Testis (tissue), 2 donors: Measurements from ENCODE around the gene HEATR5B.
"Not testable (repeated sequence)": the region's sequence is repeated elsewhere in the genome, so short reads cannot be mapped to it uniquely, and the experiment has no call there.

Experiments used
- POLR2A ChIP-seq: fragments of 450-650 bp; IDR thresholded peaks from one replicate; pipeline ENCODE4 v1.6.1; 2017; ENCODE audit warnings: antibody characterized with exemption, mild to moderate bottlenecking, moderate library complexity
- TF ChIP-seq, protein P1 (sequence below), 3 experiments: fragments of 450-650 bp in 2 of 3; fragments of 200-600 bp in 1 of 3; sonication (generic) in 1 of 3; IDR thresholded peaks; one replicate each; pipeline ENCODE4 v1.5.1; 2016 to 2019; ENCODE audit warnings: antibody characterized with exemption in 3 of 3, mild to moderate bottlenecking in 2 of 3, moderate library complexity in 1 of 3

DNA sequence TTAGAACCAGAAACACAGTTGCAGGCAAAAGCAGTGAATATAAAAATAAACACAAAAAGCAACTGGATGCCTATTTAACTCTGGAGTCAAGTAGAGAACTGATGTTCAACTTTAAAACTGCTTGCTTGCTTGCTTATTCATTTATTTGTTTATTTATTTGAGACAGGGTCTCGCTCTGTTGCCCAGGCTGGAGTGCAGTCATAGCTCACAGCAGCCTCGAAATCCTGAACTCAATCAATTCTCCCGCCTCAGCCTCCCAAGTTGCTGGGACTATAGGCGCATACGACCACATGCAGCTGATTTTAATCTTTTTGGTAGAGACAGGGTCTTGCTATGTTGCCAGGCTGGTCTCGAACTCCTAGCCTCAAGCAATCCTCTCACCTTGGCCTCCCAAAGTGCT is 152.5 kb downstream of the HEATR5B start:
- TF ChIP-seq, protein P1, sequence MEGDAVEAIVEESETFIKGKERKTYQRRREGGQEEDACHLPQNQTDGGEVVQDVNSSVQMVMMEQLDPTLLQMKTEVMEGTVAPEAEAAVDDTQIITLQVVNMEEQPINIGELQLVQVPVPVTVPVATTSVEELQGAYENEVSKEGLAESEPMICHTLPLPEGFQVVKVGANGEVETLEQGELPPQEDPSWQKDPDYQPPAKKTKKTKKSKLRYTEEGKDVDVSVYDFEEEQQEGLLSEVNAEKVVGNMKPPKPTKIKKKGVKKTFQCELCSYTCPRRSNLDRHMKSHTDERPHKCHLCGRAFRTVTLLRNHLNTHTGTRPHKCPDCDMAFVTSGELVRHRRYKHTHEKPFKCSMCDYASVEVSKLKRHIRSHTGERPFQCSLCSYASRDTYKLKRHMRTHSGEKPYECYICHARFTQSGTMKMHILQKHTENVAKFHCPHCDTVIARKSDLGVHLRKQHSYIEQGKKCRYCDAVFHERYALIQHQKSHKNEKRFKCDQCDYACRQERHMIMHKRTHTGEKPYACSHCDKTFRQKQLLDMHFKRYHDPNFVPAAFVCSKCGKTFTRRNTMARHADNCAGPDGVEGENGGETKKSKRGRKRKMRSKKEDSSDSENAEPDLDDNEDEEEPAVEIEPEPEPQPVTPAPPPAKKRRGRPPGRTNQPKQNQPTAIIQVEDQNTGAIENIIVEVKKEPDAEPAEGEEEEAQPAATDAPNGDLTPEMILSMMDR (IDR thresholded peaks at IDR 0.05) = not testable (repeated sequence)
- TF ChIP-seq POLR2A = not testable (repeated sequence)
